Gastrocnemius medialis (tissue), 4 donors: ENCODE measurements around the gene TCFL5.

Experiments
- POLR2A ChIP-seq, 2 donors: fragments of 450-650 bp; IDR thresholded peaks; one replicate each; pipeline ENCODE4 v1.6.1; 2017; ENCODE audit warnings: antibody characterized with exemption in 2 of 2, mild to moderate bottlenecking in 2 of 2, moderate library complexity in 2 of 2
- TF ChIP-seq, protein P1 (sequence below), 5 experiments: fragments of 450-650 bp in 3 of 5; fragments of 200-600 bp in 2 of 5; sonication (generic) in 2 of 5; IDR thresholded peaks in 4 of 5; conservative IDR thresholded peaks in 1 of 5; 1 replicate in 4 of 5; 2 replicates in 1 of 5; pipeline ENCODE4 v1.5.1; 2016 to 2019; ENCODE audit warnings: antibody characterized with exemption in 5 of 5, mild to moderate bottlenecking in 3 of 5, moderate library complexity in 3 of 5

DNA sequence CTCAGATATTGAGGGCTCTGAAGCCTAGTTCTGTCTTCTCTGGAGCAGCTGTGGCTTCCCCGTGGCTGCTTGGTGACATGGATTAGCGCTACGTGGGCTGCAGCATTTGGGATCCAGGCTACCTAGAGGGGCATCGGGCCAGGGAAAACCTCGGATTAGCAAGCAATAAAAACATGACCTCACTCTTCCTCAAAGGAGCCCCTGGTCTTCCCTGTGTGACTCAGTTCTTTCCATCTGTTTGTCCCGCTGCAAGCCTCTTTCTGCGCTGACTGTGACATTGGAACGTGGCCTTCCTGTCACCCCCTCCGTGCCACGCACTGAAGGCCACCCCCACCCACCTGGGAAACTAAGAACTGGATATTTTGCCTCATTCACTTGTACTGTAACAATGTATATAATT is 61.7 kb downstream of the TCFL5 start:
- TF ChIP-seq POLR2A (IDR thresholded peaks at IDR 0.05), result no peak
- TF ChIP-seq, protein P1, sequence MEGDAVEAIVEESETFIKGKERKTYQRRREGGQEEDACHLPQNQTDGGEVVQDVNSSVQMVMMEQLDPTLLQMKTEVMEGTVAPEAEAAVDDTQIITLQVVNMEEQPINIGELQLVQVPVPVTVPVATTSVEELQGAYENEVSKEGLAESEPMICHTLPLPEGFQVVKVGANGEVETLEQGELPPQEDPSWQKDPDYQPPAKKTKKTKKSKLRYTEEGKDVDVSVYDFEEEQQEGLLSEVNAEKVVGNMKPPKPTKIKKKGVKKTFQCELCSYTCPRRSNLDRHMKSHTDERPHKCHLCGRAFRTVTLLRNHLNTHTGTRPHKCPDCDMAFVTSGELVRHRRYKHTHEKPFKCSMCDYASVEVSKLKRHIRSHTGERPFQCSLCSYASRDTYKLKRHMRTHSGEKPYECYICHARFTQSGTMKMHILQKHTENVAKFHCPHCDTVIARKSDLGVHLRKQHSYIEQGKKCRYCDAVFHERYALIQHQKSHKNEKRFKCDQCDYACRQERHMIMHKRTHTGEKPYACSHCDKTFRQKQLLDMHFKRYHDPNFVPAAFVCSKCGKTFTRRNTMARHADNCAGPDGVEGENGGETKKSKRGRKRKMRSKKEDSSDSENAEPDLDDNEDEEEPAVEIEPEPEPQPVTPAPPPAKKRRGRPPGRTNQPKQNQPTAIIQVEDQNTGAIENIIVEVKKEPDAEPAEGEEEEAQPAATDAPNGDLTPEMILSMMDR (IDR thresholded peaks at IDR 0.05 in 4 of 5, conservative IDR thresholded peaks at IDR 0.05 in 1 of 5), result no peak
